ENCODE data around the gene PPP1R7.

Gene PPP1R7

DNA sequence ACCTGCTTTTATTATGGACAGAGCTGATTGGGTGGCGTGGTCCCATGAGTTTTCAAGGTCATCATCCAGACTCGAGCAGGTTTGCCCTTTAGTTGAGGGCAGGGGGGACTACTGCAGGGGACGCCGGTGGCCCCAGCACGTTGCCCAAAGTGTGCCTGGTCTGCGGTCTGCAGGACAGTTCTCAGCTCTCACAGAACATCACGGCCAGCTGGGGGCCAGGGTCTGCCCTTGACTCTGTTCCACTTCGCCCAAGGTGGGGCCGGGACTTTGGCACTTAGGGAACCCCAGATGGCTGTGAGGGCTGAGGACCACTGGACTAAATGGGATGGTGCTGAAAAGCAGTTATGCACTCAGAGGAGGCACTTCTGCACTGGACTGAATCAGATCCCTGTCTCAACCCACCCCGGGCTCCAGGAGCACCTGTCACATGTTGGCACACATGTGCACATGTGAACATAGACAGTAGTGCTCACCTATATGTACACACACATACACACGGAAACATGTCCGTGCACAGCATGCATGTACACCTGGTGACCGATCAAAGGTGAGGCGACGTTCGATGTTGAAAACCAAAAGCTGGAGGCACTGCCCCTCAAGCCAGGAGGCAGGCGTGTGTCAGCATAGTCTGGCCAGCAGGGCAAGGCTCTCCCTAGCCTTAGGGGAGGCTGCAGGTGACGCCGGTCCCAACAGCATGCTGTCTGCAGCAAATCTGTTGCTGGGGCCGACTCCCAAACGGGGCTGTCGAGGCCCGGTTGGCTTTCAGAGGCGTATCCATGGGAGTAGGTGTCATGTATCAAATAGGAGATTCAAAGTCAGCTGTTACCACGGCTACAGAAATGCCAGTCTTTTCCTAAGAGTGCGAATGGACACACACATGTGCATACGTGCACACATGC lies 48.4 kb downstream of the PPP1R7 start:
- DNase-seq = no peak

DNA sequence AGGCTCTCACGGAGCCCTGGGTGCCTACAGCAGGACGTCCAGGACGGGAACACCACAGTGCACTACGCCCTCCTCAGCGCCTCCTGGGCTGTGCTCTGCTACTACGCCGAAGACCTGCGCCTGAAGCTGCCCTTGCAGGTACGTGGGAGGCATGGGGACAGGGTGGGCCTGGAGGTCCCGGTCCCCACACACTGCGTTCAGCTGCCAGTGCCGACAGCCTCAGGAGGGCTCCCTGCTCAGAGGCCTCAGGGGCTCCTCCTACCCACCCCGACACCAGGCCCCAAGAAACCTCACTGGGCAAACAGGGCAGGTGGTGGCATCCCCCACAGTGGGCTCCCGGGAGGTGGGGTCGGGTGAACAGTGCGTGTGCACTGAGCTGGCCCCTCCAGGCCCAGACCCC lies 49.0 kb downstream of the PPP1R7 start:
- DNase-seq = no peak

DNA sequence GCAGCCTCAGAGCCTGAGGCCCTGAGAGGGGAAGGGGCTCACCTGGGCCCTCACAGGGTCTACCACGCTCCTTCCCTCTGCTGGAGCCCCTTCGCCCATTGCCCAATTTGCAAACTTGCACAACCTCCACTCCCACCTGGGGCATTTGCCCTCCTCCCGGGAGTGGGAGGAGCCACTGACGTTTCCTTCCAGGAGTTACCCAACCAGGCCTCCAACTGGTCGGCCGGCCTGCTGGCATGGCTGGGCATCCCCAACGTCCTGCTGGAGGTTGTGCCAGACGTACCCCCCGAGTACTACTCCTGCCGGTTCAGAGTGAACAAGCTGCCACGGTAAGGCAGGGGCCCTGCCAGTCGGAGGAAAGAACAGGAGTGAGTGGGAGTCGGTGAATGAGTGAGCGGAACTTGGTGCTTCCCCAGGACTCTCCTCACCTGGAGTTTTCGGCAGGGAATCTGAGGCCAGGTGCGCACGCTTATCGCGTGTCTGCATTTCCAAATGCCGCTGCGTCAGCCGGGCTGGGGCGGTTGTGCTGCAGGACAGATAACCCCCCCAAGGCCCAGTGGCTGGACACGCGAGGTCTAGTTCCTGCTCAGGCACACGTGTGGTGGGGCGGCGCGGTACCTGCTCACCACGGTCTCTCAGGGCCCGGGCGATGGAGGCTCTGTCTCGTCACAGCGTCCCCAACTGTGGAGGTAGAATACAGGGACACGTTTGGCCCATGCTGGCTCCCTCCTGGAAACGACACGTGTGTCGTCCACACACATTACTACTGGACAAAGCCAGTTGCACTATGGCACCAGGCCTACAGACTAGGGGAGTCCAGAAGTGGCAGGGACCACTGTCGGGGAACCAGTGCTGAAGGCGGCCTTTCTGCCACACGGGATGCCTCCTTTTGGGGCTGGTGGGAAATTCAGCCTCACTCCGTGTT lies 49.9 kb downstream of the PPP1R7 start:
- no peak for DNase-seq

GRCh38 chr2:241200822-241201395 lies 50.6 kb downstream of the PPP1R7 start:
- no peak for DNase-seq

DNA sequence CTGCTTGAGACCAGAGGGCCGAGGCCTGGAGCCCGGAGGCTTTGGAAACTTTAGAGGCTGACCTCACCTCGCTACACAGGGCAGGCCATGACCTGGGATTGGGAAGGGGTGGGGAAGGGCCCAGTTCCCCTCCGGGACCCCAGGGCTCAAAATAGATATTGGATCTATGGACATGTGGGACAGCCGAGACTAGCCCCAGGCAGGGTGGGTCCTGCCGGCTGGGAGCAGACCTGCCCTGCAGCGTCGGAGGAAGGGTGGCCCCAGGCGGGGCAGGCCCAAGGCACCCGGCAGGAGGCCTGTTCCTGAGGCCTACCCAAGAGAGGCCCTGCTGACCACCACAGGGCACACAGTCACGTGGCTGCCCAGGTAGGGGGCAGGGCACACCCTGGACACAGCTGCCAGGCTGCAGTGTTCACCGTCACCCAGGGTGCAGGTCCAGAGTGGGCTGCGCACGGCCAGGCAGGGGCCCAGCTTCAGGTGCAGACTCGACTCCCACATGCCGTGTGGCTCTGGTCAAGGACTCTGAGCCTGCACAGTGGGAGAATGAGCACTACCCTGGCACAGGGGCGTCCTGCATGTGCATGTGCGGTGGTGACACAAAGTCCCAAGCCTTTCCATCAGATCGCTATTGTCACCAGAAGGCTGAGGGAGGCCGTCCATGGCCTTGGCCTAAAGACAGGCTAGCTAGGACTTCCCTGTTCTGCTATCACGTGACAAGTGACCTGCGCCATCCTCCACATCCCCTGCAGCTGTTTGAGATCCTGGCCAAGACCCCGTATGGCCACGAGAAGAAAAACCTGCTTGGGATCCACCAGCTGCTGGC lies 51.4 kb downstream of the PPP1R7 start:
- no peak for DNase-seq

GRCh38 chr2:241202268-241202585 lies 52.0 kb downstream of the PPP1R7 start:
- DNase-seq = no peak

DNA sequence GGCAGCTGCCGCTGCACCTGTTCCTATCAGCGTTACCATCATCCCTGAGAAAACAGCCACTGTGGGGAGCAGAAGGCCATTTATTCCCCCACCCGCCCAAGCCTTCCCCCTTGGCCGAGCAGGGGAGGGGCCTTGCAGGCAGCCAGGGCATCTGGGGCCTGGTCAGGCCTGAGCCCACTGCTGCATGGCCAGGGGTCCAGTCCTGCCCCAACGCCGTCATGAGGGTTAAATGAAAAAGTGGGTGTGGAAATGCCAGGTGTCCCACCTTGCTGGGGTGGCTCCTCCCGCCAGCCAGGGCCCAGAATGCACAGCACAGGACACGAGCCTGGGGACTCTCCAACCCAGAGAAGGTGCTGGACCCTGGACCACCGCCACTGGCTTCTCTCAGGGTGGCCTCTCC lies 52.4 kb downstream of the PPP1R7 start:
- no peak for DNase-seq

DNA sequence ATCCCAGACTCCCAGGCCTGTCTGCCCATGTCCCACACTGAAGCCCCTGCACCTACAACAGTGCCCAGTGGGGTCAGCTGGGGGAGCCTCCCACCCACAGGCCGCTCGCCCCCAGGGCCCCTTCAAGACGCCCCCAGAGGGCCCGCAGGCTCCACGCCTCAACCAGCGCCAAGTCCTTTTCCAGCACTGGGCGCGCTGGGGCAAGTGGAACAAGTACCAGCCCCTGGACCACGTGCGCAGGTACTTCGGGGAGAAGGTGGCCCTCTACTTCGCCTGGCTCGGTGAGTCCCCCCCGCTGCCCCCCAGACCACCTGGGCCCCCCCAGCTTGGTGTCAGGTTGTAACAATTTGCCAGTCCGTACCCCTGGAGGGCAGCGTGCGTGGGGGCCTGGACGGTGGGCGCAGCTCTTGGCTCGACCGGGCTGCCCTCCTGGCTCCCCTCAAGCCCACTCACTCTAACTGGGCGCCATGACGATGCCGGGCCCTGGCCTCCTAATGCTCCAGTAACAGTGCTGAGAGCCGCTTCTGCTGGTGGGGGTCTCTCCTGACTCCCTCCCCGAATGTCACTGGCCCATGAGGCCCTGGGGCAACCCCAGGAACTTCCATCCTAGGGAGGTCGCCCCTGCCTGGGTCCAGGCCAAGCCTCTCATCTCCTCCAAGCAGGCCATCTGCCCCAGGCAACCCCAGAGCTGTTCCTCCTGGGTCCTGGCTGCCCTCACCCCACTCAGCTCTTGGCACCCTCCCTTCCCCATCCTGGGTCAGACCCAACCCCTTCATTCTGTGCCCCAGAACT lies 53.1 kb downstream of the PPP1R7 start:
- no peak for DNase-seq

DNA sequence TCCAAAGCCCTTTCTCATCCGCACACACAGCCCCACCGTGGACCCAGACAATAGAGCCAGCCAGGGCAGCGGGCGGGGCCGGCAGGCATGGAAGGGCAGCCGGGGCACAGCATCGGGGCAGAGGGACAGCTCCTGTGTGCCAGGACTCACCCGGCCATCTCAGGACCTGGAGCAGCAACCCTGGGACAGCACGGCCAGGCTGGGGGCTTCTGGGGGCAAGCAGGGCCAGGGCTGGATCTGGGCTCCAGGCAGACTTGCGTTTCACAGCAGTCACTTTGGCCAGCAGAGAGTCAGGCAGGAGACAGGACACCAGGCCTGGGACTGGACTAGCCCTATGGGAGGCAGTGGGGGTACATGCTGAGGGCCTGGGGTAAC lies 53.7 kb downstream of the PPP1R7 start:
- DNase-seq = no peak

GRCh38 chr2:241204490-241204889 lies 54.2 kb downstream of the PPP1R7 start:
- DNase-seq = no peak

GRCh38 chr2:241205086-241205485 lies 54.8 kb downstream of the PPP1R7 start:
- DNase-seq = no peak

DNA sequence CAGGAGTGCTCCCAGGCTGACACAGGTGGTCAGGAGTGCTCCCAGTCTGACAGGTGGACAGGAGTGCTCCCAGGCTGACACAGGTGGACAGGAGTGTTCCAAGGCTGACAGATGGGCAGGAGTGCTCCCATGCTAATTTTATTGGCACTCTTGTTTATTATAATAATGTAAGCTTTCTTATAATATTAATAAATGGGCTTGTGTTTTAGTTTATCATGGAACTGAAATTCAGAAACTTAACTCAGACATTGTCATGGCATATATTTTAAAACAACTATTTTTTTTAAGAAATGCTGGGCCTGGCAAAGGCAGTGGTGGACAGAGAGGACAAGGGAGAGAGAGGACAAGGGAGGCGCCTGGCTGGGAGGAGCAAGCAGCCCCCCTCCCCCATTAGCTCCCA lies 56.9 kb downstream of the PPP1R7 start:
- DNase-seq = no peak

DNA sequence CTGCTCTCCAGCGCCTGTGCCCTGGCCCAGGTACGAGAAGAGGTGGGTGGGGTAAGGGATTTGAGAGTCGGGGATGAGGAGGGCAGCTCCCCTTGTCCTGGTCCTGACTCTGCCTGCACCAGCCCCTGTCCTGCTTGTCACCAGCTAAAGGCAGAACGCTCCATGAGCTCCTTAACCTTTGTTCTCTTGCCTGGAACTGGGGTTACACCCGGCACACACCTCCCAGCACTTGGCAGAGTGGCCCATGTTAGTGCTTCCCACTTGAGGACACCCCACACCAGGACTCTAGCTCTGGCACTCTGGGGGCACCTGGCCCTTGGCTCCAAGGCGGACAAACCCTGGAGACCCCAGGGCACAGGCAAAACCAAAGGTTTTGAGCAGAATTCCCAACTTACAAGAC lies 57.4 kb downstream of the PPP1R7 start:
- DNase-seq = no peak

- DNase-seq = no peak
These were observed 57.8 kb downstream of the PPP1R7 start for GRCh38 chr2:241208058-241208457.

GRCh38 chr2:241209271-241209670 lies 59.0 kb downstream of the PPP1R7 start:
- DNase-seq = no peak

GRCh38 chr2:241211276-241211675 lies 61.0 kb downstream of the PPP1R7 start:
- DNase-seq = no peak

GRCh38 chr2:241213041-241213440 lies 62.8 kb downstream of the PPP1R7 start:
- DNase-seq = no peak

DNA sequence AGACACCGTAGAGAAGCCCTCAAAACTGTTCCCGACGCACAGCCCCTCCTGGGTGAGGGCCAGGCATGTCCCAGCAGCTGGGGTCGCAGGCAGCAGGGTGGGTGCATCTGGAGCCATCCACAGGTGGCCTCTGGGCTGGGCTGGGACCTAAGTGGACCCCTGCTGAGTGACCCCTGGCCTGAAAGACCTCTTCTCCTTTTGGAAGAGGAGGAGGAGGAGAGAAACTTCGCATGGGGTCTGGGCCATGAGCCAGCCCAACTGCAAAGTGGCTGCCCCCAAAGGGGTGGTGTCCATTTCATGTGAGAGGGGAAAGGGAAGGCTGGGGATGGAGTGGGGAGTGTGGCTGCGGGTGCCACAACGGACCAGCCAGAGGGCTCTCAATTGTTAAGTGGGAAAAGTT lies 63.3 kb downstream of the PPP1R7 start:
- no peak for DNase-seq

DNA sequence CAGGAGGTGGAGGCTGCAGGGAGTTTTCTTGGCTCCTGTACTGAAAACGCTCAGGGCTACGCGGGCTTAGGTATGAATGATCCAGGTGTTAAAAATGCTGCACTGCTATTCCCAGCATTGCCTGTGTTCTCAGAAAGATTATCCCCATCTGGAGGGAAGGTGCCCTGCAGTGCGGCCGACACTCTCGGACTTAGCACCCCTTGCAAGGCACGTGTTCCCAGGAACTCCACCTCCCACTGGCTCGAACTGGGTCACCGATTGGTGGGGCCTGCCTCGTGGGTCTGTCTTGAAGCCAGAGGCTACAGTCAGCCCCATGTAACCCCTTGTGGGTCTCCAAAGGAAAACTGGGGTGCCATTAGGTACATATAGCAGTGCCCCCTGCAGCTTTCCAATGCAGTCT lies 63.9 kb downstream of the PPP1R7 start:
- no peak for DNase-seq

DNA sequence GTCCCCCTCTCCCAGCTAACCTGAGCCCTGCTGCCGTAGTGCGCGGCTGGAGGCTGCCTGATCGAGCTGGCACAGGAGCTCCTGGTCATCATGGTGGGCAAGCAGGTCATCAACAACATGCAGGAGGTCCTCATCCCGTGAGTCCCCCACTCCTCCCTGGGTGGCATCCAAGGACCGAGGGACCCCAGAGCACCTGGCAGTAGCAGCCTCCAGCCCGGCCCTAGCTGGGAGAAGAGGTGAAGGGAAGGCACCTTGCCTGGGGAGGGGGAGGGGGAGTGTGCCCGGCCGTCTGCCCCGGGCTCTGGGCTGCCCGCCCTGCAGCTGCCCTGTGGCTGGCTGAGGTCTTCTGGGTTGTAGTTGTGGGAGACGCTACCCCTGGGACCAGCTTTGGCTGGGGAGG lies 64.5 kb downstream of the PPP1R7 start:
- DNase-seq = no peak

DNA sequence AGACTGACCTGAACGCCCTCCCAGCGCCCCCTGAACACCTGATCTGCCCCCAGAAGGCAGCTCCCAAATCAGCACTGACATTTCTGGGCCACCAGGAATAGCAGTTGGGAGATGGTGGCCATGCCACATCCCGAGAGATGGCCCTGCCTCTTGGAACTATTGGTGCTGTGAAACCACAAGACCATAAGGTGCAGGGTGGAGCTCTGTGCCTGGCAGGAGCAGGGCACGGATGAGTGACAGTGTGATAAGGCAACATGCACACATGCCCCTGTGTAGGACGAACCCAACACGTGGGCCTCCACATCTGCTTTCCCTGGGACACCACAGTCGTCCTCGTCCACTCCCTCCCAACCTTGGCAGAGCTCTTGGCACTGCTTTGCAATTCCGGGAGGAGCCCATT lies 65.2 kb downstream of the PPP1R7 start:
- no peak for DNase-seq

- no peak for DNase-seq
These were observed 66.0 kb downstream of the PPP1R7 start for GRCh38 chr2:241216211-241216761.
